Medulla oblongata (tissue), 1 donor: Measurements from ENCODE around the gene LCP2.
"Not testable (repeated sequence)": the region's sequence is repeated elsewhere in the genome, so short reads cannot be mapped to it uniquely, and the experiment has no call there.

ENCODE experiments used
- DNase-seq: peaks from one replicate; pipeline ENCODE4 v3.0.0-alpha.2; 2015; ENCODE audit errors: extremely low spot score

LCP2 gene

DNA sequence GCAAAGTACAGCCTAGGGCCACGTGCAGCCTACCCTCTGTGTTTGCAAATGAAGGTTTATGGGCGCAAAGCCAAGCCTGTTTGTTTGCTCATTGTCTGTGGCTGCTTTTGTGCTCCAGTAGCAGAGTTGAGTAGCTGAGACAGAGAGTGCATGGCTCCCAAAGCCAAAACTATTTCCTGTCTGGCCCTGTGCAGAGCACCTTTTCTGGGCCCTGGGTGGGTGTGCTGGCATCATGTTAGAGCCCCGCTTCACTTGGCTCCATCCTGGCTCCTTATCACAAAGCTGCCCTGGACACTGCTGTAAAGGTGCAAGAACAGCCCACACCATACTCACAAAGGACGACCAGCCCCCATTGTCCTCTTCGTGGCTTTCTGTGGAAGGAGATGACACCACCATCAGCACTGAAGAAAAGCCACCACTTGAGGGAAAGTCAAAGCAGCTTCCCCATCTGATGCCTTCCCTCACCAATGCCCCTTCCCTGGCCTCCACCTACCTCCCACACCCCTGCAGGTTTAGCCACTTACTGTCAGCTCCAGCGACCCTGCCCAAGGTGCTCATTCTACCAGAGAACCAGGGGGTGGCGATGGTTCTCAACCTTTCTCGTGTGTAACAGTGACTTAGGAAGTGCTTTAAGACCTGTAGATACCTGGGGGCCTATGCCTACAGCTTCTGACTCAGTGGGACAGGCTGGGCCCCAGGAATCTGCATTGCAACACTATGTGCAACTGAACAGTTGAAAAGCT is 23.4 kb downstream of the LCP2 start:
- DNase-seq, result no peak

DNA sequence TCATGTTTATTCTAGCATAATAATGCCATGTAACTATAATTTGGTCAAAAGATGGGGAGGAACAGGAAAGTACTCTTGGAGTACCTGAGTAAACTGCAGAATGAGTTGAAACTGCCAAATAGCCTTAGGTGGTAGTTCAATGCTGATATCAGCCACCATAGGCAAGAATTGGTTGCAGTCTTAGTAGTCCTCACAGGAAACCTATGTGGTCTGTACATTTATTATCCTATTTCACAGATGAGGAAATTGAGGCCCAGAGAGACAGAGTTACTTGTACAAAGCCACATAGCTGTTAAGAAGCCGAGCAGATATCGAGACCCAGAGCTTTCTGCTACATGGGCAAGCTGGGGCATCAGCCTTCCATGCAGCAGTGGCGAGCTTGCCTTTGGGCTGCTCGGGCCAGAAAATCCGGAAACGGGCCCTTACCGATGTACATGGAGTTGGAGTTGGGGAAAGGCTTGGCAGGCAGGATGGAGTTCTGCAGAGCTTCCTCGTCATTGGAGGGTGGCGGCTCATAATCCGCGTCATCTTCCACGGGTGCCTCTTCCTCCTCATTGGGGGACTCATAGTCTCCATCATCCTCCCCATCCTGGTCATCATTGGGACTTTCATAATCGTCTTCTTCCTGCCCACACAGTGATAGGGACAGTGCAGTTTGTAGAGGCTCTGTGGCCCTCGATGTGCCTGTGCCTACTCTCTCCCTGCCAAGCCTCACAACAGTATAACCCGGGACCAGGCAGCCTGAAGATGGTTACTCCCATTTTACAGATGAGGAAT is 27.1 kb downstream of the LCP2 start:
- DNase-seq, result no peak

DNA sequence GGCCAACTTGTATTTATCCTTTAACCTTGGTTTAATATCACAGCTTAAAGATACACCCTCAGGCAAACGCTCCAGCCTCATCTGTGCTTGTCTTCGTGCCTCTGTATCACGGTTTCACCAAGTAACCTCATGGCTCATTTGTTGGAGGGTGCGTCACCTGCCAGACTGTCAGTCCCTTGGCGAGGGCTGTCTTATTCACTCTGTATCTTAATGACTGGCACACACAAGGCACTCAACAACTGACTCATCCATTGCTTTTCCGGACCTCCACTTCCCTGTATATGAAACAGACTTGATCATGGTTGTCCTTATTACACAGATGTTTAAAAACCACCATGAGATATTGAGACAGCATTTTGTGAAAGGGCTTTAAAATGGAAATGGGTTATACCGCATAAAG is 28.0 kb downstream of the LCP2 start:
- DNase-seq, result no peak

DNA sequence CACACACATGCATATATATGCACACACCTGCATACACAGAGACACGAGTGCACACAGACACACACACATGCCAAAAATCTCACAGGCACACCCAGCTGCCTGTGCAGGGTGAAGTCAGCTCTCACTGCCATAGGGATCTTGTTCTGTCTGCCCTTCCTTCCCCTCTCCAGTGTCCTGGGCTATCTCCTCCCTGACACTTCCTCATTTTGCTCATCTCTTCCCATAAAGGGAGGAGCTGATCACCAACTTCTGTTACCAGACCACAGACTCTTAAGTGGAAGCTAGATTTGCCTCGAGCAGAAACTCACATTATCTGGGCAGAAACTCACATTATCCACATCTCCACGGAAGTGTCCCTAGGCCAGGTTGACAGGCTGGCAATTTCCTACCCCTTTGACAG is 28.7 kb downstream of the LCP2 start:
- DNase-seq, result peak; percentile 72

DNA sequence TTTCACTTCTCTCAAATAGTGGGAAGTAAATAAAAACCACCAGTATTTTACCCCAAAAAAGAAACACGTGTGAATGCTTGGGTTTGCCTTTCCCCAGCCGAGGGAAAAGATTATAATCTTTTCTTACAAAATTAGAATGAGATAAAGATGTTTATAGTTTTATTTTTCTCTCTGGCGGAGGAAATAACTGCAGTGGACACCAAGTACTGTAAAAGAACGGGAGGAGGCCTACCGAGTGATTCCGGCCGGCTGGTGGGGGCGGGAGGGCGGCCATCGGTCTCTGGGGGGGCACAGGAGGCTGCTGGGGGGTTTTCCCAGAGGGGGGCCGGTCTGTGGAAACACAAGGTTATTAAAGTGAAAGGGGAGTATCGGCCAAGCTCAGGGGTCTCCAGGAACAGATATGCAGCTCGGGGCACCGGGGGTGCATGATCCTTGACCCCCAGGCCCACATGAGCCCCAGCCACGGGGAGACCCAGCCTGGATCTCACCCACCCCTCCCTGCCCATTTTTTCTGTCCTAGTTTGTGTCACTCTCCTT is 29.4 kb downstream of the LCP2 start:
- DNase-seq, result no peak

DNA sequence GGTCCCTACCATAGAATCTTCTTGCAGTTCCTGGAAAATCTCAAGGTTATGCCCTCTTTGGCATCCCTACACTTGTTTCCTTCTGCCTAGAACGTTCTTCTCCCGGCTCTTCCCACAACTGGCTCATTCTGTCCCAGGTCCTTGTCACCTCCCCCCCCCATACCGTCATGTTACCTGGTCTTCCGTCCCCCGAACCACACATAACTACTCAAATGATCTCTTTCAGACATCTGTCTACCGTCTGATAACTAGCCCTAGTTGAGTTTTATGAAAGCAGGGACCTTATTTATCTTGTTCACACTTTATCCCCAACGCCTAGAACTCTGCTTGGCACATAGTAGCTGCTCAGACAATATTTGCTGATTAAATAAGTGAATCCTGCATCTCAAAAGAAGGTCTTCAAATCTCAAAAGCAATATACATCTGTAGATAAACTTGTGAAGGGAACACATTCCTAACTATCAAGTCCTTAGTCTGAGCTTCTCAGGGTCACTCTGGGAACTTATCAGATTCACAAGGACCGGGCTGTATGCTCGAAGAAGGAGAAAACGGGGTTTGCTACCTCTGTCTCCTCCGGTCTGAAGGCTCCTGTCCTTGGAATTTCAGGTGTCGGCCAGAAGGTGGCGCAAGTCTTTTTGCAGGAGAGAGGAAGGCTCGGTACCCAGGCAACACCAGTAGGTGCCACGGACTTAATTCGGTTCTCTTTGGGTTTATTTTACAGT is 30.0 kb downstream of the LCP2 start:
- DNase-seq, result peak; percentile 95

DNA sequence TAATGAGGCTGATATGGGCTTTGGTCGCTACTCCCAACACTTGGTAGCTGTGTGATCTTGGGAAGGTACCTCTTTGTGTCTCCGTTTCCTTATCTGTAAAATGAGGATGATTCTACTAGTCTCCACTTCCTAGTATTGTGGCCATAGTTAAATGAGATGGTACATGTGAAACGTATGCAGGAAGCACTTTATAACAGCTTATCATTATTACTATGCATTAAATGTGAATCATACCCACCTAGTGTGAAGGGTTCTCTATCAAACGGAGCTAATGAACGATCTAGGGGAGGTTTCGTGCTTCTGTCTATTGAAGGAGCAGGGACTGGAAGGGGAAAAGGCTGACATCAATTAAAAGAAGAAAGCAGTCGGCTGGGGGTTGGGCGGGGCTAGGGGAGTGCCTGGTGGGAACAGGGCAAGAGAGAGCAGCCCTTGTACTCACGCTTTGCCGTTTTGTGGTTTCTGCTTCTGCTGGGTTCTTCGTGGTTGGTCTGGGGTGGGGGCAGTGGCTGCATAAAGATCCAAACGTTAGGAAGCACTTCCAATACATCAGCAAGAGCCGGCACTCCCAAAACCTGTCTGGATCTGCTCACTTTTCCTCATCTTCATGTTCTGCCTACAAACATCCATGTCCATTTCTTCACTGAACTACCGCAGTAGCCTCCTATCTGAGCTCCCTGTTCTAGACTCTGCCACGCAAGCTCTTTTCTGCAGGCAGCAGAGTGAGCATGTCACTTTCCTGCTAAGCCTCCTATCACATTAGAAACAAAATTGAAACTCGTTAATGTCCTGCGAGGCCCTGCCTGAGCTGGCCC is 30.8 kb downstream of the LCP2 start:
- no peak for DNase-seq

DNA sequence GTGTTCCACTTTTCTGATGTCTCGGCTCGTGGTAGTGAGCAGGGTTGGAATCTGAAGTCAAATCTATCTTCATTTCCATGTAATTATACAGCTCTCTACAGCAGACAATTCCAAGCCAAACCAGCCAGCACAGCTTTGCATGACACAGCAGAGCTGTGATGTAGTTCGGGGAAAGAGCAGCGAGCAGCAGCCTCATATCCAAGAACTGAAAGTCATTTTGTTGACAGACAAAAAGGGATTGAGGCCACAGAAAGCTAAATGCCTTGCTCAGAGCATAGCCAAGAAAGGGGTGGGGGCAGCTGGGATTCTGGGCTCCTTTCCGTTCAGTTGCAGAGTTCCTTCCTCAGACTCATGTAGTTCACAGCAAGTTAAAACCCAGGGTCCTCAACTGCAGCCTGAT is 32.1 kb downstream of the LCP2 start:
- peak; percentile 95 for DNase-seq

DNA sequence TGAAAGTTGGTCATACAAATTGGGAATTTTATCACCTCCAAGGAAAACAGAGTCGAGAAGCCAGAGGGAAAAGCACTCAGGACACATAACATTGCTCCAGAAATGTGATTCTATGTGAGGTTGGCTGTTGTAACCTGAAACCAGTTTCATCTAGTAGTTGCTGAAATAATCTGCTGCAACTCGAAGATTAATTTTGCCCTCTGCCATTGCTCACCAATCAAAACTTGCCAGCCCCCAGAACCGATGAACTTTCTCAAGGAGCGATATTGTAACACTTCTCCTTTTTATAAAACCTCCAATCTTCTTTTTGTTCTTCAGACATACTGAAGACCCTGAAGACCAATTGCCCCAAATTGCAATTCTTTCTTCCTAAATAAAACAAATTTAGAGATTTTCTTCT is 33.7 kb downstream of the LCP2 start:
- DNase-seq, result no peak

DNA sequence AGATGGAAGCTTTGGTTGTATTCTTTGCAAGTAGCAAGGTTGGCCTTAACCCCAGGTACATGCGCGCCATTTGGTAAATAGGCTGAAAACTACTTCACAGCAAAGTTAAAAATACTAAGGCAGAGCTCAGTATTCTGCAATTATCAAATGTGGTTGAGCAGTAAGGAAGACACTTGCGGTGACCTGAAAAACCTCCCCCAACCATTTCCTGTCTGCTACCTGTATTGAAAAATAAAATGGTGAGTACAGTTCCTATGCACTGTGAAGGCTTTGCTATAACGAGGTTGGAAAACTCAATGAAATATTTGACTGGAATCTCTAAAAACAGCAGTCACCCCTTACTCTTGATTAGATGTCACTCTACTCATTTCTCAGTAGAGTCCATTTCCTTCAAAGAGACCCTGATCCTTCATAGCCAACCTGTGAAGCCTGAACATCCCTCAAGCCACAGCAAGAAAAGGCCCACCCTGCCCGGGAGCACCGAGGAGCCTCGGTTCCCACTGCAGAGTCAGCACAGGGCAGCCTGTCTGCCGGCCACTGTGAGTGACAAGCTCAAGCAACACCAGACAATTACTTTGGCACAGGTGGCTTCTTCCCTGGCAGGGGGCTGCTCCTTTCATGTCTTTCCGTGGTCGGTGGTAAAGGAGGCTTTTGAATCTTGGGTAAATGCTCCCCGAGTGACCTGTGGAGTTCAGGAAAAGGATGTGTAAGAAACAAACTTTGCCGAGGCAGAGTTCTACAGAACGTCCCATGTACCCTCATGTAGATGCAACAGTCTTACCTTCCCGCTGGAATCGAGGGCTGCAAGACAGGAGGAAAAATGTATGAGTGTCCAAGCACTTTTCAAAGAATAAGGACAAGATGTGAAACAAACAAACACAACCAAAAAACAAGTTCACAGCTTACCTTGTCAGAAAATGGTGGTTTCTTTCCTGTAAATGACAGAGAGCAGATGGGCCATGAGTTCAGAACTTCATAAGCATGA is 35.2 kb downstream of the LCP2 start:
- no peak for DNase-seq

DNA sequence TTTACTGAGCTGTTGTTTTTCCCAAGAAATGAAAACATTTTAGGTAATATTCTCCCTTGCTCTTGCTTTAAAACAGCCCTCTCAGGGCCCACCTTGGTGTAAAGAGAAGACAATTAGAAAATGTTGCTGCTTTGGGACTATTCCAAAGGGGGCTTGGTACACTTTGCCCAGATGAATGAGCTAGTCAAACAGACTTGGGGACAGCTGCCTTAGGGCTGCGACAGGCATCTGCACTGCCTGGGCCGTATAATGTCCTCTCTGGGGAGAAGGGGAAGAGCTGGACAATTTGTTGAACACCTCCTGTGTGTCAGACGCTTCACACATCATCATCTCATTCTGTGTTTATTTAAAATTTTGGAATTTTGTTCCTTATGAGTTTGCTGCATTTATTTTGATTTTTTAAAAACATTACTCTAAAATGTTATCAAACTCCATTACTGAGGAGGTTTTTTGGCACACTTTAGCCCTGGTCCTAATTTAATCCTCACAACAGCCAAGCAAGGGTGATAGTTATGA is 36.0 kb downstream of the LCP2 start:
- no peak for DNase-seq

DNA sequence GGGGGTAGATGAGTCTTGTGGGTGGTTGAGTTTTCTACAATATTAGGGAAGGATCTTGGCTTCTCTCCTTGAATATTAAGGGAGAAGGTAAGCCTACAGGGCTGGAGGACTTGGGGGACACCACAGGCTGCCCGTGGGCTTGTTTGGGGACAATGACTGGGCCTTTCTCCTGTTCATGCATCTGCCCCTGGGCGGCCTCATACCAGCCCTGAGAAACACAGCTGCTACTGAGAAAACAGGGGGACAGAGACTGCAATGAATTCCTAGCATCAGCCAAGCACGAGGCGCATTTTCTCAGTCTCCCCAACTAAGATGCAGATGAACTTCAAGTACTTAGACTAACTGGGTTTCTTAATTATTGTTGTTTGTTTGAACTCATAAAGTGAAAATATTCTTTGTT is 40.2 kb downstream of the LCP2 start:
- DNase-seq, result no peak

DNA sequence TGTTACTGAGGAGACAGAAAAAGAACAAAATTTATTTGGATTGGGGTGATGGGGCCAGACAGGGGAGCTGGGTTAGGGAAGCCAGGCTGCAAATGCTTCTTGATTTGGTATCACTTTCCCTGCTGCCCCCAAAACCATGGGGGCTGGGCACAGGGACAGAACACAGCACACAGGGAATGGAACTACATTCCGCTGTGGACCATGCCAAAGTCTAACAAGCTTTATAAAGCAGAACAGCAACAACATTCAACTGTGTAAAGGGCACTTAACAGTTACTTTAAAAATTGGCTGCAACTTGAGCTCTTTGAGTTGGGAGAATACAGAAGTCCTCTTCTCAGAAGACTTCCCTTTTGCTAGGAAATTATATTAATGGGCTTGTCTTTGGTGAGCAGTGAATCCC is 41.0 kb downstream of the LCP2 start:
- DNase-seq, result no peak

DNA sequence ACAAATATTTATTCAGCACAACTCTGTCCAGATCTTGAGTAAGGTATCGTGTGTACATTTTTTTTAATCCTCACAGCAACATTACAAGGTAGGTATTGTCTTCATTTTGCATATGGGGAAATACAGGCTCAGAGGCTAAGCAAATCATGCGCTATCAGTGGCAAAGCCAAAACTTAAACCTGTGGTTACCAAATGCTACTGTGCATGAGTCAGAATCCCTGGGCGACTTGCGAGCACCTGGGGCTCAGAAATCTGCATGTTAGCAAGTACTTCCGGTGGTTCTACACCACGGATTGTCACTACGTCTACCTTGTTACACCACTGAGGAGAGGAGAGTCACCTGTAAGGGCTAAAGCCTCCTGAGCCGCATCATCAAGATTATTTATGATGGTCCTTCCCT is 43.5 kb downstream of the LCP2 start:
- no peak for DNase-seq

DNA sequence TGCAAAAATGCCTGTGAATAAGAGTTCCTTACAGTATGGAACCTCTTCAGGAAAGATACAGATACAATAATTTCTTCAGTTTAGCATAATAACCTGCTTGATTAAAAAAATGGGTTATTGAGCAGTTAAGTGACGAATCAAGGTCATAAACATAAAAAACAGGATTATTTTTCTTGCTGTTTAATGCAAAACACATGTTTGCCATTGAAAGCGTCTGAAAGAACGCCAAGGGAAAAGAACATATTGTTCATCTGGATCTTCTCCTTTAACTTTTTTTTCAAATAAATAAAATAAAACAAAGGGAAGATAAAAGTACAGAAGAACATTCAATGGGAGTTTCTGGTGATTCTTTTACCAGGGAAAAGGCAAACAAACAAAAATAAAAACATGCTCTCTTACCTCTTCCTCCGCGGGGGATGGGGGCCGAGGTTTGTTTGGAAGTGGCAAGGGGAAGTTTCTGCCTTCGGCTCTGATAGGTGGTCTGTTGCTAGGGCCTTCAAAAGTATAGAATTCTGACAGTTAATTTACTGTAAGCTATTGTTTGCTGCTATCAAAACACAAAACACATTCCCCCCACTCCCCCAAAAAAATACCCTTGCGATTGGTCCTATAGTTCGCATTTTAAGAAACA is 44.7 kb downstream of the LCP2 start:
- no peak for DNase-seq

DNA sequence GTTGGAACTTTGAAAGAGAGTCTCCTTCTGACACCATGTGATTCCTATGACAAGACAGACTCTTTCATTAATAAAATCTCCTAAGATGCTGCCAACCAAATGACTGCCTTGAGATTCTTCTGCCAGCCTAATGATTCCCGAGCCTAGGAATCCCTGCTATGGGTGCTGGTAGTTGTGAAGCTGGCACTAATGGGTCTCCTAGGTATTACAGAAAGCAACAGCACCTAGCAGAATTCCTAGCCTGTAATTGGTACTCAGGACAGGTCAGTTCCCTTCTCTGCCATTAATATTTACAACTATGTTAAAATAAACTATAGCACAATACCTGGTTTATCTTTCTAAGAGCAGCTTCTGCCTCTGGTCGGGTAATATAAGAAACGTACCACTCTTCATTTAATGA is 45.5 kb downstream of the LCP2 start:
- no peak for DNase-seq

DNA sequence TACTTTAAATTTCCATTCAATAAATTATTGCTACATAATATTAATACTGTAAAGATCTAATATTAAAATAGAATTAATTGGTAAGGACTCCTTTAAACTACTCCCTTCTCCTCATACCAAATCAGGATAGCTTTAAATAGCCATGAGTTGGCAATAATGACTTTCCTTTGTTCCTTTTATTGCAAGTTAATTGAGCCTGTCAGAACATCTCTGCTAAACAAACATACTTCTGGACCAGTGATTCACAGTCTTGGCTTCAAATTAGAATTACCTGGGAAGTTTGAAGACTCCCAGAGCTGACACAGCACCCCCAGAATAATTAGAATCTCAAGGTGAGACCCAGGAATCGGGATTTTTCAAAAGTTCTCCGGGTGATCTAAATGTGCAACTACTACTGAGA is 46.1 kb downstream of the LCP2 start:
- DNase-seq, result no peak

DNA sequence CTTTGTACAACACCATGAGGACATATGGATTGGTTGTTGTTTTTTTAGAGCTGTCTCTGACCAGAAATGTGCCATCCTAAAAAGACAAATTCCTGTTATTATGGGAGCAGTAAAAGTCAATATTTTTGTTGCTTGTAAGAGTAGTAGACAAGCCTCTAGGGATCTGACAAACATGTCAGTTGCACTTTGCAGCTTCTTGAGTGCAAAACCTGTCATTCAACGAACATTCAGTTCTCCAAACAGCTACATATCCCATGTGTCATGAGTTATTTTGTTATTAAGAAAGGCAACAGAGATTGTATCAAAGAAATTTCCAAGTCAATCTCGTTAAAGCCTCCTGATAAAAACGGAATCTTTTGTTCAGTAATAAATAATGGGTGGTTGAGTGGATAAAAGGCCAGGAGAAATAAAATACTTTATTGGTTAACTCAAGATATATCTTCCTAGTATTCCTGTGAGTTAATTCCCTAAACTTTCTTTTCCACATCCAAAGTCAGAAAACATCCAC is 46.7 kb downstream of the LCP2 start:
- no peak for DNase-seq

DNA sequence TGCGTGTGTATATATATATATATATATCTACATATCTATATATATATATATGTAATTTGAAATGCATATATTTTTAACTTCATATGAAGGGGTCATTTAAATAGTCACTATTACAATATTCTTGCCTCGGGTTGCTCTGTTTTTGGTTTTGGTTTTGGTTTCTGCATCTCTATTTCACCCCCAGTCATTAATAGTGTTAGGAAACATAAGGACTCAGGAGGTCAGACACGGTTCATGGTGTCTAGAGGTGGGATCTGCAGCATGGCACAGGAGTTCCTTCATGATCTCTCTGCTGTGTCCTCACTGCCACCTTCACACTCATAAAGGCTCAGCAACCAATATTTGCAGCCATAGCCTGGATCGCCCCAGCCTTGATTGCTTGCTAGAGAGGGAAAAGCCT is 48.2 kb downstream of the LCP2 start:
- no peak for DNase-seq

DNA sequence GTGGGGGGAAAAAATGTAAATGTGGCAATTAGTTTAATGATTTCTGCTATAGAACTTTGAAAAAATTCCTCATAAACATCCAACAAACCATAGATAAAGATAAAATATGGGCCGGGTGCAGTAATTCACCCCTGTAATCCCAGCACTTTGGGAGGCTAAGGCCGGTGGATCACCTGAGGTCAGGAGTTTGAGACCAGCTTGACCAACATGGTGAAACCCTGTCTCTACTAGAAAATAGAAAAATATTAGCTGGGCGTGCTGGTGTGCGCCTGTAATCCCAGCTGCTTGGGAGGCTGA is 48.7 kb downstream of the LCP2 start:
- not testable (repeated sequence) for DNase-seq
